B cell (primary cell): ENCODE measurements around the gene SHC4. TPM values are rescaled to one million over a fixed set of nuclear protein-coding genes. Genes with fewer than 3 reads are reported as not detected.

ENCODE experiments used
- ATAC-seq: fragments of 200-7000 bp; cut with Tn5 transposase; one replicate; pipeline ENCODE4 v1.10.0; 2021; ENCODE audit warnings: low read depth, mild to moderate bottlenecking, moderate number of reproducible peaks, moderate library complexity
- CTCF ChIA-PET: fragments of 350-600 bp; sonication (Branson Sonifier 250); formaldehyde crosslinking; loops from one replicate; lab custom pipeline; 2021; ENCODE audit warnings: antibody characterized with exemption, inconsistent platforms; lab: Charles Lee
- POLR2A ChIA-PET: fragments of 350-600 bp; sonication (Branson Sonifier 250); formaldehyde crosslinking; loops from one replicate; lab custom pipeline; 2021; ENCODE audit warnings: antibody characterized with exemption; lab: Charles Lee
- DNase-seq: peaks from one replicate; pipeline ENCODE4 v3.0.0; 2013
- H2AFZ ChIP-seq: 2 replicates; pipeline ENCODE4 v1.6.1; 2012; ENCODE audit warnings: mild to moderate bottlenecking, low read depth, low read length; ENCODE audit not compliant: insufficient read depth, poor library complexity, severe bottlenecking
- H3K27ac ChIP-seq, 2 donors: 1 replicate in 1 of 2; 2 replicates in 1 of 2; pipeline ENCODE4 v1.5.1; 2012 to 2013; ENCODE audit warnings: low read length in 2 of 2, mild to moderate bottlenecking in 2 of 2, moderate library complexity in 1 of 2
- H3K27me3 ChIP-seq, 4 experiments: fragments of 200-600 bp in 1 of 4; sonication (generic) in 1 of 4; replicated peaks in 1 of 4; 1 replicate in 2 of 4; 2 replicates in 2 of 4; pipeline versions ENCODE4 v1.6.1 to v1.7.0; 2013 to 2016; ENCODE audit warnings: low read length in 3 of 4, mild to moderate bottlenecking in 2 of 4, mixed read lengths in 1 of 4, moderate library complexity in 1 of 4; ENCODE audit not compliant: insufficient read depth in 4 of 4, control insufficient read depth in 3 of 4; ENCODE audit errors: control extremely low read depth in 1 of 4
- H3K36me3 ChIP-seq, 2 experiments: replicated peaks in 1 of 2; 1 replicate in 1 of 2; 2 replicates in 1 of 2; pipeline versions ENCODE4 v1.6.1 to v1.7.1; 2013; ENCODE audit warnings: low read length in 1 of 2; ENCODE audit not compliant: insufficient read depth in 2 of 2, control insufficient read depth in 1 of 2; ENCODE audit errors: control extremely low read depth in 1 of 2, extremely low read depth in 1 of 2
- H3K4me1 ChIP-seq, 2 donors: fragments of 200-600 bp in 1 of 2; sonication (generic) in 1 of 2; 1 replicate in 1 of 2; 2 replicates in 1 of 2; pipeline versions ENCODE4 v1.5.1 to v1.6.1; 2013 to 2017; ENCODE audit warnings: low read length in 2 of 2; ENCODE audit not compliant: control insufficient read depth in 2 of 2, insufficient read depth in 2 of 2
- H3K4me2 ChIP-seq: replicated peaks from 2 replicates; pipeline ENCODE3; 2012; ENCODE audit warnings: mild to moderate bottlenecking, low read depth, low read length; ENCODE audit not compliant: poor library complexity, severe bottlenecking
- H3K4me3 ChIP-seq, 5 experiments: fragments of 200-600 bp in 1 of 5; sonication (generic) in 1 of 5; 1 replicate in 3 of 5; 2 replicates in 2 of 5; pipeline versions ENCODE4 v1.5.1 to v1.7.0; 2011 to 2016; ENCODE audit warnings: low read length in 4 of 5, mild to moderate bottlenecking in 4 of 5, low read depth in 2 of 5, control low read depth in 1 of 5, moderate library complexity in 1 of 5; ENCODE audit not compliant: insufficient read depth in 1 of 5; ENCODE audit errors: control extremely low read depth in 1 of 5, extremely low read depth in 1 of 5
- H3K79me2 ChIP-seq: fragments of 200-600 bp; sonication (generic); one replicate; pipeline ENCODE4 v1.6.0; 2016; ENCODE audit warnings: low read length; ENCODE audit not compliant: control insufficient read depth, insufficient read depth
- H3K9ac ChIP-seq: fragments of 200-600 bp; sonication (generic); 2 replicates; pipeline ENCODE4 v1.6.1; 2017; ENCODE audit warnings: mild to moderate bottlenecking, low read length, moderate library complexity
- H3K9me3 ChIP-seq, 3 donors: one replicate each; pipeline versions ENCODE4 v1.6.1 to v1.7.1; 2013; ENCODE audit warnings: low read length in 2 of 3; ENCODE audit not compliant: control insufficient read depth in 2 of 3, insufficient read depth in 1 of 3; ENCODE audit errors: control extremely low read depth in 1 of 3
- H4K20me1 ChIP-seq: 2 replicates; pipeline ENCODE4 v1.6.0; 2012; ENCODE audit warnings: mild to moderate bottlenecking, low read length; ENCODE audit not compliant: insufficient read depth, control insufficient read depth, poor library complexity, severe bottlenecking
- H3K27ac Mint-ChIP-seq: one replicate; pipeline ENCODE4 v1.8.0; 2021; ENCODE audit warnings: mixed read lengths
- H3K27me3 Mint-ChIP-seq: one replicate; pipeline ENCODE4 v1.8.0; 2021; ENCODE audit warnings: mixed read lengths
- H3K4me1 Mint-ChIP-seq: one replicate; pipeline ENCODE4 v1.8.0; 2021; ENCODE audit warnings: mixed read lengths
- H3K4me3 Mint-ChIP-seq: one replicate; pipeline ENCODE4 v1.8.0; 2021; ENCODE audit warnings: mixed read lengths
- H3K9me3 Mint-ChIP-seq: one replicate; pipeline ENCODE4 v1.8.0; 2022; ENCODE audit warnings: mixed read lengths; ENCODE audit not compliant: insufficient read depth
- EZH2 ChIP-seq: IDR thresholded peaks from 2 replicates; pipeline ENCODE4 v1.6.1; 2012; ENCODE audit warnings: borderline replicate concordance, low read depth, mild to moderate bottlenecking, moderate library complexity, low read length; ENCODE audit not compliant: insufficient read depth, poor library complexity, severe bottlenecking
- WGBS: methylation state at CpG from one replicate; pipeline ENCODE4 v1.1.5; 2013; ENCODE audit warnings: missing lambda C conversion rate; ENCODE audit not compliant: insufficient coverage; 5-methylcytosine and 5-hydroxymethylcytosine counted together
- intact Hi-C: fragments of 100-400 bp; cut with micrococcal nuclease; formaldehyde crosslinking; loops from one replicate; pipeline ENCODE4 v1.10.0; 2022
- polyA plus RNA-seq: library from polyadenylated mRNA; depleted of rRNA; stranded (reverse); fragments of >200 nt; gene quantifications from 2 replicates; pipeline ENCODE4 v1.2.3, GENCODE V29; 2012
- total RNA-seq, 2 donors: library from RNA; stranded (reverse); fragments of 120-200 nt in 1 of 2; gene quantifications; 1 replicate in 1 of 2; 2 replicates in 1 of 2; pipeline versions ENCODE4 v1.2.3 to v1.2.4, GENCODE V29; 2013 to 2022
- TF ChIP-seq, protein P1 (sequence below): fragments of 200-600 bp; IDR thresholded peaks from one replicate; pipeline ENCODE4 v1.8.0; 2022; ENCODE audit warnings: antibody characterized with exemption, mild to moderate bottlenecking

The SHC4 gene
- total and polyA plus RNA-seq, 2 donors (not counting 1 experiment from before 2014, with no cell fraction given), result 0.04 to 0.69 TPM

GRCh38 chr15:48823706-48824105 is 140.0 kb downstream of the SHC4 start:
- no peak overlapping the region for H2AFZ ChIP-seq
- Mint-ChIP-seq H3K9me3 (no peaks in the 10 kb centered on the region), H3K4me3 (no peak overlapping the region), H3K27me3 (peaks cover 19% of the 10 kb centered on the region), H3K27ac (no peak overlapping the region), H3K4me1 (no peaks in the 10 kb centered on the region)
- intact Hi-C loops, result no loop called here
- H3K4me3 ChIP-seq, result no peak overlapping the region
- ChIA-PET CTCF (no interaction called here), POLR2A (no interaction called here)
- no CpG with 5 or more reads among the region's 1 CpG for WGBS
- peaks cover 0 to 4% (median 0%) of the 10 kb centered on the region in 4 experiments for H3K27me3 ChIP-seq
- no peak overlapping the region for H3K27ac ChIP-seq
- H3K4me2 ChIP-seq, result no peak overlapping the region
- no peaks in the 10 kb centered on the region for H4K20me1 ChIP-seq
- no peaks in the 10 kb centered on the region for H3K4me1 ChIP-seq
- H3K9me3 ChIP-seq, result peaks cover 0 to 5% (median 0%) of the 10 kb centered on the region in 3 donors
- H3K36me3 ChIP-seq, result no peaks in the 10 kb centered on the region
- ATAC-seq, result no peak
- no peak overlapping the region for H3K9ac ChIP-seq
- no peak for TF ChIP-seq EZH2
- TF ChIP-seq, protein P1, sequence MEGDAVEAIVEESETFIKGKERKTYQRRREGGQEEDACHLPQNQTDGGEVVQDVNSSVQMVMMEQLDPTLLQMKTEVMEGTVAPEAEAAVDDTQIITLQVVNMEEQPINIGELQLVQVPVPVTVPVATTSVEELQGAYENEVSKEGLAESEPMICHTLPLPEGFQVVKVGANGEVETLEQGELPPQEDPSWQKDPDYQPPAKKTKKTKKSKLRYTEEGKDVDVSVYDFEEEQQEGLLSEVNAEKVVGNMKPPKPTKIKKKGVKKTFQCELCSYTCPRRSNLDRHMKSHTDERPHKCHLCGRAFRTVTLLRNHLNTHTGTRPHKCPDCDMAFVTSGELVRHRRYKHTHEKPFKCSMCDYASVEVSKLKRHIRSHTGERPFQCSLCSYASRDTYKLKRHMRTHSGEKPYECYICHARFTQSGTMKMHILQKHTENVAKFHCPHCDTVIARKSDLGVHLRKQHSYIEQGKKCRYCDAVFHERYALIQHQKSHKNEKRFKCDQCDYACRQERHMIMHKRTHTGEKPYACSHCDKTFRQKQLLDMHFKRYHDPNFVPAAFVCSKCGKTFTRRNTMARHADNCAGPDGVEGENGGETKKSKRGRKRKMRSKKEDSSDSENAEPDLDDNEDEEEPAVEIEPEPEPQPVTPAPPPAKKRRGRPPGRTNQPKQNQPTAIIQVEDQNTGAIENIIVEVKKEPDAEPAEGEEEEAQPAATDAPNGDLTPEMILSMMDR, result no peak
- no peaks in the 10 kb centered on the region for H3K79me2 ChIP-seq
- DNase-seq, result no peak

GRCh38 chr15:48823237-48823636 is 140.5 kb downstream of the SHC4 start:
- no peaks in the 10 kb centered on the region for H3K4me1 ChIP-seq
- WGBS, result 67% methylated on average over 1 of the region's 1 CpG
- DNase-seq (no peak), ATAC-seq (no peak)
- POLR2A ChIA-PET, result no interaction called here
- Mint-ChIP-seq H3K9me3 (no peaks in the 10 kb centered on the region), H3K4me1 (no peaks in the 10 kb centered on the region), H3K4me3 (no peak overlapping the region), H3K27ac (no peak overlapping the region), H3K27me3 (peaks cover 19% of the 10 kb centered on the region)
- H4K20me1 ChIP-seq, result no peaks in the 10 kb centered on the region
- no peak overlapping the region for H3K9ac ChIP-seq
- no peak overlapping the region for H3K27ac ChIP-seq
- TF ChIP-seq, protein P1, result no peak
- TF ChIP-seq EZH2, result no peak
- CTCF ChIA-PET, result no interaction called here
- no peak overlapping the region for H3K4me3 ChIP-seq
- H3K4me2 ChIP-seq, result no peak overlapping the region
- peaks cover 0 to 4% (median 0%) of the 10 kb centered on the region in 4 experiments for H3K27me3 ChIP-seq
- peaks cover 0 to 5% (median 0%) of the 10 kb centered on the region in 3 donors for H3K9me3 ChIP-seq
- H3K36me3 ChIP-seq, result no peaks in the 10 kb centered on the region
- H3K79me2 ChIP-seq, result no peaks in the 10 kb centered on the region
- no peak overlapping the region for H2AFZ ChIP-seq
- intact Hi-C loops, result no loop called here
